Activated T-cell treated with anti-CD3 and anti-CD28 coated beads, Interleukin-2, amount 50 U/mL, for 4 hours (primary cell): Measurements from ENCODE around the gene CCDC3. TPM values are rescaled to one million over a fixed set of nuclear protein-coding genes. Genes with fewer than 3 reads are reported as not detected.
"Not testable (repeated sequence)": the region's sequence is repeated elsewhere in the genome, so short reads cannot be mapped to it uniquely, and the experiment has no call there.

Source experiments
- ATAC-seq, 2 donors: fragments of 200-7000 bp; cut with Tn5 transposase; one replicate each; pipeline ENCODE4 v1.10.0; 2021
- DNase-seq: peaks from one replicate; pipeline ENCODE4 v3.0.0-alpha.2; 2020
- H3K27me3 Mint-ChIP-seq: one replicate; pipeline ENCODE4 v1.8.0; 2021; ENCODE audit warnings: low read depth, mixed read lengths
- H3K36me3 Mint-ChIP-seq: one replicate; pipeline ENCODE4 v1.8.0; 2022; ENCODE audit warnings: mixed read lengths; ENCODE audit not compliant: insufficient read depth
- H3K4me1 Mint-ChIP-seq: one replicate; pipeline ENCODE4 v1.8.0; 2021; ENCODE audit warnings: low read depth, mixed read lengths
- H3K4me3 Mint-ChIP-seq: one replicate; pipeline ENCODE4 v1.8.0; 2021; ENCODE audit warnings: mild to moderate bottlenecking, moderate library complexity, mixed read lengths
- H3K9me3 Mint-ChIP-seq: one replicate; pipeline ENCODE4 v1.8.0; 2021; ENCODE audit warnings: mixed read lengths
- total RNA-seq, 3 donors: library from RNA; stranded (reverse); gene quantifications; one replicate each; pipeline ENCODE4 v1.2.1, GENCODE V29; 2021

Gene CCDC3
- total RNA-seq, 3 donors from 2014 or later = 0.08 to 0.16 (median 0.10) TPM

DNA sequence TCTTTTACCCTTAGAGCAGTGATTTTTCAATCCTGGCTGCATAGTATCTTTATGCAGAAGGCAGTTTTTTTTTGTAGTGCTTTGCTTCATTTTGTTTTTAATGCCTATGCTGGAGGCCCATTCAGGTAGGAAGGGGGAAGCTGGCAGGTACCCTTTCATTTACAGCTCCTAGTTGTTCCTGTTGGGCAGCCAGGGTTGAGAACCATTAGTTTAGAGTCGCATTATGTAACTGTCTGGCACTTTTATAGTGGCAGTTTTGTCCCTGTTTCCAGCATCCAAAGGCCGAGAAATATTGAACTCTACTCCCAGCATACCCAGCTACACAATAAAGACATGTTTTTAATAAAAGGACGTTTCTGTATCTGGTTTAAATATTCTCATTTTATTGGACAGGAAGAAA, 110.6 kb downstream of the CCDC3 start:
- no peaks in the 10 kb centered on the region for H3K36me3 Mint-ChIP-seq
- ATAC-seq = no peak
- no peaks in the 10 kb centered on the region for H3K4me1 Mint-ChIP-seq
- no peak overlapping the region for H3K4me3 Mint-ChIP-seq
- peaks cover 9% of the 10 kb centered on the region for H3K27me3 Mint-ChIP-seq
- no peak for DNase-seq
- peaks cover 23% of the 10 kb centered on the region for H3K9me3 Mint-ChIP-seq

DNA sequence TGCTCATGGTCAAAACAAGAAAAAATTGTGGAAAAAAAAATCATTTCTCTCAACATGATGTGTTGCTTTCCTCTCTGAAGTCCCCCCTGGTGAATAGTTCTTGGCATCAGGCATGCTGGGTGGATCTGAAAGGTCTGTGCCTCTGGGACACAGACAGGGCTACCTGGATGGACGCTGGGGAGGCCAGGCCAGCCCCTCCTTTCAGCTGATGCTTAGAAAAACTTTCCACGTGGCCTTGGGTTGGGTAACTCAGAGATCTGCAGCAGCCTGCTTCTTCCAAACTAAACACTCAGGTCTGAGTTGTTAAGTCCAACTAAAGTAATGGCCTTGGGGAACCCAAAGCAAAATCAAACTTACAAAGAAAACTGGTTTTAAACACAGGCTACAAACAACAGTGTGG, 113.0 kb downstream of the CCDC3 start:
- H3K27me3 Mint-ChIP-seq = peaks cover 8% of the 10 kb centered on the region
- peaks cover 14% of the 10 kb centered on the region for H3K9me3 Mint-ChIP-seq
- H3K4me3 Mint-ChIP-seq = no peak overlapping the region
- ATAC-seq (no peak), DNase-seq (no peak)
- no peaks in the 10 kb centered on the region for H3K36me3 Mint-ChIP-seq
- H3K4me1 Mint-ChIP-seq = no peaks in the 10 kb centered on the region

DNA sequence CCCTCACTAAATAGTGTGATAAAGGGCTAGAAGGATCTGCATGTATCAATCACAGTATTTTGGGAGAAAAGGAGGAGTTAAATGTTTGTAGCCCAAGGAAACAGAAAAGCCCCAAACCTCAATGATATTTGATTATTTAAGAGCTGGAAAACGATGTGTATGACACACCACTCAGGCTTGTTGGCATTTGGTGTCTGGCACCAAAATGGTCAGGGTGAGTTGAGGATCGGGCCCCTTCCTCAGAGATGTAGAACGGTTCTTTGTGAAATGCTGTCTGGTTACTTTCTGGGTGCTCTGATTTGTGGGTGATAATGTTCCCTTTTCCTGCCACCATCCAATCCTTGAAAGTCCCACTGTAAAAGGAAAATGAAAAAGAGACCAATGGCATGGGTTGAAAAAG, 113.7 kb downstream of the CCDC3 start:
- Mint-ChIP-seq H3K9me3 (peaks cover 8% of the 10 kb centered on the region), H3K36me3 (no peaks in the 10 kb centered on the region), H3K4me1 (no peaks in the 10 kb centered on the region), H3K4me3 (no peak overlapping the region), H3K27me3 (peaks cover 9% of the 10 kb centered on the region)
- DNase-seq = no peak
- no peak for ATAC-seq

DNA sequence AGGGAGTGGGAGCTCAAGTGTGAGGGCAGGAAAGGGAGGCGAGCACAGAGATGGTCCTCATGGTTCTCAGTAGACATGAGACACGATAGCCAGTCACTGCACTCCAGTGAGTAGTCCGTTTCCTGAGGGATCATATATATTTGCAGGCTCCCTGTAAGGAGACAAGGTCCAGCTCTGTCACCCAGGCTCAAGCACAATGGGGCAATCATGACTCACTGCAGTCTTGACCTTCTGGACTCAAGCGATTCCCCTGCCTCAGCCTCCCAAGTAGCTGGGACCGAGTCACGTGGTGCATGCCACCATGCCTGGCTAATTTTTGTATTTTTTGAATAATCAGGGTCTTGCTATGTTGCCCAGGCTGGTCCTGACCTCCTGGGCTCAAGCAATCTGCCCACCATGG, 116.7 kb downstream of the CCDC3 start:
- H3K9me3 Mint-ChIP-seq = no peaks in the 10 kb centered on the region
- H3K27me3 Mint-ChIP-seq = peaks cover 14% of the 10 kb centered on the region
- no peak for ATAC-seq
- H3K36me3 Mint-ChIP-seq = no peaks in the 10 kb centered on the region
- no peaks in the 10 kb centered on the region for H3K4me1 Mint-ChIP-seq
- no peak for DNase-seq
- no peak overlapping the region for H3K4me3 Mint-ChIP-seq

GRCh38 chr10:12880423-12880822, 121.1 kb downstream of the CCDC3 start:
- Mint-ChIP-seq H3K36me3 (no peaks in the 10 kb centered on the region), H3K4me1 (no peaks in the 10 kb centered on the region), H3K4me3 (no peak overlapping the region), H3K27me3 (peaks cover 18% of the 10 kb centered on the region), H3K9me3 (no peaks in the 10 kb centered on the region)
- ATAC-seq (no peak), DNase-seq (no peak)

- H3K27me3 Mint-ChIP-seq = peaks cover 11% of the 10 kb centered on the region
- H3K4me1 Mint-ChIP-seq = no peaks in the 10 kb centered on the region
- no peaks in the 10 kb centered on the region for H3K36me3 Mint-ChIP-seq
- no peaks in the 10 kb centered on the region for H3K9me3 Mint-ChIP-seq
- H3K4me3 Mint-ChIP-seq = no peak overlapping the region
- ATAC-seq (no peak), DNase-seq (no peak)
Measured at GRCh38 chr10:12877150-12877549, 124.4 kb downstream of the CCDC3 start.

GRCh38 chr10:12876266-12876665, 125.2 kb downstream of the CCDC3 start:
- Mint-ChIP-seq H3K27me3 (peaks cover 11% of the 10 kb centered on the region), H3K9me3 (no peaks in the 10 kb centered on the region), H3K4me1 (no peaks in the 10 kb centered on the region), H3K36me3 (no peaks in the 10 kb centered on the region), H3K4me3 (no peak overlapping the region)
- ATAC-seq (no peak), DNase-seq (no peak)

- ATAC-seq = no peak
- H3K9me3 Mint-ChIP-seq = no peaks in the 10 kb centered on the region
- H3K36me3 Mint-ChIP-seq = no peaks in the 10 kb centered on the region
- DNase-seq = no peak
- H3K27me3 Mint-ChIP-seq = peaks cover 10% of the 10 kb centered on the region
- H3K4me3 Mint-ChIP-seq = no peak overlapping the region
- no peaks in the 10 kb centered on the region for H3K4me1 Mint-ChIP-seq
Measured at GRCh38 chr10:12875100-12875499, 126.4 kb downstream of the CCDC3 start.

- ATAC-seq (no peak), DNase-seq (no peak)
- Mint-ChIP-seq H3K9me3 (no peaks in the 10 kb centered on the region), H3K27me3 (peaks cover 10% of the 10 kb centered on the region), H3K4me3 (no peak overlapping the region), H3K36me3 (no peaks in the 10 kb centered on the region), H3K4me1 (no peaks in the 10 kb centered on the region)
Measured at GRCh38 chr10:12874501-12874900, 127.0 kb downstream of the CCDC3 start.

- no peaks in the 10 kb centered on the region for H3K36me3 Mint-ChIP-seq
- ATAC-seq = no peak
- DNase-seq = no peak
- peaks cover 10% of the 10 kb centered on the region for H3K27me3 Mint-ChIP-seq
- H3K9me3 Mint-ChIP-seq = no peaks in the 10 kb centered on the region
- no peaks in the 10 kb centered on the region for H3K4me1 Mint-ChIP-seq
- no peak overlapping the region for H3K4me3 Mint-ChIP-seq
Measured at GRCh38 chr10:12873172-12873571, 128.3 kb downstream of the CCDC3 start.

DNA sequence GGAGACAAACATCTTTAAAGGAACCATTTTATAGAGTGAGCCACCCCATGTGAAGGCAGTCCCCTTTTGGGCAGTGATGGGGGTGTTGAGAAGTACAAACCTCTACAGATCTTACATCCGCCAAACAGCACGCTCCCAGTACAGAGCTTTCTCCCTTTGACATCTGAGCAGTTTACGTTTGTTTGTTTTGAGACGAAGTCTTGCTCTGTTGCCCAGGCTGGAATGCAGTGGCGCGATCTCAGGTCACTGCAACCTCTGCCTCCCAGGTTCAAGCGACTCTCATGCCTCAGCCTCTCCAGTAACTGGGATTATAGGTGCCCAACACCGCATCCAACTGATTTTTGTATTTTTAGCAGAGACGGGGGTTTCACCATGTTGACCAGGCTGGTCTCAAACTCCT, 128.9 kb downstream of the CCDC3 start:
- Mint-ChIP-seq H3K4me3 (no peak overlapping the region), H3K27me3 (peaks cover 10% of the 10 kb centered on the region), H3K9me3 (no peaks in the 10 kb centered on the region), H3K4me1 (no peaks in the 10 kb centered on the region), H3K36me3 (no peaks in the 10 kb centered on the region)
- no peak for DNase-seq
- ATAC-seq = no peak

DNA sequence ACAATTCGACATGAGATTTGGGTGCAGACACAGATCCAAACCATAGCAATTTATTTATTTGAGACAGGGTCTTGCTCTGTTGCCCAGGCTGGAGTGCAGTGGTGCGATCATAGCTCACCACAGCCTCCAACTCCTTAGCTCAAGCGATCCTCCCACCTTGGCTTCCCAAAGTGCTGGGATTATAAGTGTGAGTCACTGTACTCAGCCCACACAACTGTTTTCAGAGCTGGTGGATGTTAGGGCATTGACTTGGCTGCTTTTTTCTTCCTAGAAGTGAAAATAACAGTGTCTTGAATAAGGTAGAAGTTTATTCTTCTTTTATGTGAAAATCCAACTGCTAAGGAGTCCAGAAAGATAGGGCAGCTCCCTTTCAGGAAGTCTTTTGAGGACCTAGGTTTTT, 132.1 kb downstream of the CCDC3 start:
- Mint-ChIP-seq H3K4me1 (no peaks in the 10 kb centered on the region), H3K36me3 (no peaks in the 10 kb centered on the region), H3K27me3 (peaks cover 5% of the 10 kb centered on the region), H3K9me3 (no peaks in the 10 kb centered on the region), H3K4me3 (no peak overlapping the region)
- DNase-seq (no peak), ATAC-seq (no peak)

GRCh38 chr10:12868229-12868628, 133.3 kb downstream of the CCDC3 start:
- DNase-seq = no peak
- Mint-ChIP-seq H3K4me1 (no peaks in the 10 kb centered on the region), H3K27me3 (no peaks in the 10 kb centered on the region), H3K36me3 (no peaks in the 10 kb centered on the region), H3K9me3 (no peaks in the 10 kb centered on the region), H3K4me3 (no peak overlapping the region)
- no peak for ATAC-seq

- not testable (repeated sequence) for H3K9me3 Mint-ChIP-seq, H3K4me1 Mint-ChIP-seq, DNase-seq, H3K27me3 Mint-ChIP-seq, H3K4me3 Mint-ChIP-seq, H3K36me3 Mint-ChIP-seq, ATAC-seq
Measured at GRCh38 chr10:12865515-12865914, 136.0 kb downstream of the CCDC3 start.

DNA sequence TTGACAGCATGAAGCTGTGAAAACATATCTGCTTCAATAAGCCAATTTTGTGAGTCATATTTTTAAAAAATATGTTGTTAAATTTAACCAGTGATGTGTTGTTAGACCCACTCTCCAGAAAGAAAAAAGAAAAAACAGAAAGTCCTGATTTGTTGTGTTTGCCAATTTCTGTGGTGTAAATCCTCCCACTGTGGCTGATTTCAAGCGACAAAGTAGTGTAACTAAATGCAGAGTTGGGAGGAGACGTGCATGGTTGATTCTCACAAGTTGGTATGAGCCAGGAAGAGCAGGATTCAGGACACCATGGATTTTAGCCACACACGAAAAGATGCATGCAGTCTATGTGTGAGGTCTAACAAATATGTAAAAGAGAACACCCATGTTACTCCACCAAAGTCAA, 139.1 kb downstream of the CCDC3 start:
- peaks cover 5% of the 10 kb centered on the region for H3K27me3 Mint-ChIP-seq
- no peak for DNase-seq
- ATAC-seq = no peak
- no peaks in the 10 kb centered on the region for H3K36me3 Mint-ChIP-seq
- no peaks in the 10 kb centered on the region for H3K4me1 Mint-ChIP-seq
- H3K4me3 Mint-ChIP-seq = no peak overlapping the region
- no peaks in the 10 kb centered on the region for H3K9me3 Mint-ChIP-seq

DNA sequence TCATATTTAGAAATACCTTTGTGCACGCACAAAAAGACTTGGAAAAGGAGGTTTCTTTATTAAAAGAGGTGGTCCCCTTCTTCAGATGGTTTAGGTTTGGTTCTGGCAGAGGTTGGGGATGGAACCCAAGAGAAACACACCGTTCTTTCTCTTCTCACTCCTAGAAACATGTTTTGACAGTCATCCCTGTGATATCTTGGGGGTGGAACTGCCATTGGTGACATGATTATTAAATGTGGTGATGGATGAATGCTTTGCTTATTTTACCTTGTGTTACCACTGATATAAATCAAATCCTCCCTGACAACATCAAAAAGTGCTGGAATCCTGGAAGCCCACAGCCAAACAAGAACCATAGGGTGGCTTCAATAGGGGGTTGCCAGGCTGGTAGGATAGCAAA, 146.5 kb downstream of the CCDC3 start:
- ATAC-seq = no peak
- H3K4me1 Mint-ChIP-seq = no peaks in the 10 kb centered on the region
- DNase-seq = no peak
- H3K4me3 Mint-ChIP-seq = no peak overlapping the region
- peaks cover 27% of the 10 kb centered on the region for H3K27me3 Mint-ChIP-seq
- no peaks in the 10 kb centered on the region for H3K9me3 Mint-ChIP-seq
- no peaks in the 10 kb centered on the region for H3K36me3 Mint-ChIP-seq
